Measurements from ENCODE around the gene IGSF21.

- TF ChIP-seq YY1 (IDR thresholded peaks at IDR 0.05; ENCODE audit: insufficient read depth, insufficient read length) (no peak), ZNF274 (IDR thresholded peaks at IDR 0.05; ENCODE audit: low read depth, low read length) (no peak)
Measured at GRCh38 chr1:18342744-18343143, 235.1 kb downstream of the IGSF21 start.
